Stimulated activated CD4-positive, alpha-beta T cell treated with anti-CD3 and anti-CD28 coated beads, Interleukin-12 subunit alpha, Interleukin-12 subunit beta, amount 100 ng/mL, for 24 hours (primary cell): ENCODE results near the gene PALD1.

Experiments
- DNase-seq, 2 experiments: peaks; one replicate each; pipeline ENCODE4 v3.0.0-alpha.2; 2020; ENCODE audit warnings: low read depth in 2 of 2

Gene PALD1

GRCh38 chr10:70478191-70479164 is at the start of gene PALD1:
PALD1 (plus strand) TSS chr10:70478767; CDS start chr10:70525952, 47,185 bp downstream.
- DNase-seq = peak in 1 of 2 experiments; percentile 37

- no peak for DNase-seq
These were observed 47.8 kb upstream of the PALD1 start for GRCh38 chr10:70430493-70431445.

- DNase-seq = no peak
These were observed 46.5 kb upstream of the PALD1 start for GRCh38 chr10:70432101-70432500.

GRCh38 chr10:70432561-70433263 is 45.9 kb upstream of the PALD1 start:
- no peak for DNase-seq

- no peak for DNase-seq
These were observed 44.8 kb upstream of the PALD1 start for GRCh38 chr10:70433581-70434280.

GRCh38 chr10:70435241-70436085 is 43.1 kb upstream of the PALD1 start:
- no peak for DNase-seq

- DNase-seq = no peak
These were observed 40.8 kb upstream of the PALD1 start for GRCh38 chr10:70437721-70438120.

GRCh38 chr10:70440296-70441160 is 38.0 kb upstream of the PALD1 start:
- DNase-seq = no peak

GRCh38 chr10:70441161-70441894 is 37.2 kb upstream of the PALD1 start, which contains the start of gene NODAL:
NODAL (minus strand) TSS chr10:70441681; CDS start chr10:70441667, 14 bp downstream.
- no peak for DNase-seq

GRCh38 chr10:70441895-70442309 is 36.7 kb upstream of the PALD1 start:
- DNase-seq = no peak

- DNase-seq = no peak
These were observed 36.1 kb upstream of the PALD1 start for GRCh38 chr10:70442332-70442988.

- DNase-seq = no peak
These were observed 33.8 kb upstream of the PALD1 start for GRCh38 chr10:70444744-70445143.

- DNase-seq = no peak
These were observed 32.6 kb upstream of the PALD1 start for GRCh38 chr10:70445718-70446657.

GRCh38 chr10:70448236-70448635 is 30.3 kb upstream of the PALD1 start:
- DNase-seq = no peak

GRCh38 chr10:70455213-70455630 is 23.3 kb upstream of the PALD1 start:
- DNase-seq = no peak

GRCh38 chr10:70456164-70456563 is 22.4 kb upstream of the PALD1 start:
- no peak for DNase-seq
